ENCODE measurements around the gene RESP18.

- TF ChIP-seq USF2 (IDR thresholded peaks at IDR 0.05; ENCODE audit: low read depth, low read length) (no peak), ELK1 (IDR thresholded peaks at IDR 0.05; ENCODE audit: borderline replicate concordance, low read depth, low read length) (no peak), RFX5 (IDR thresholded peaks at IDR 0.05; ENCODE audit: low read depth, low read length) (no peak), POLR2A (IDR thresholded peaks at IDR 0.05; ENCODE audit: low read depth, low read length) (no peak)
- TF ChIP-seq, protein P1, sequence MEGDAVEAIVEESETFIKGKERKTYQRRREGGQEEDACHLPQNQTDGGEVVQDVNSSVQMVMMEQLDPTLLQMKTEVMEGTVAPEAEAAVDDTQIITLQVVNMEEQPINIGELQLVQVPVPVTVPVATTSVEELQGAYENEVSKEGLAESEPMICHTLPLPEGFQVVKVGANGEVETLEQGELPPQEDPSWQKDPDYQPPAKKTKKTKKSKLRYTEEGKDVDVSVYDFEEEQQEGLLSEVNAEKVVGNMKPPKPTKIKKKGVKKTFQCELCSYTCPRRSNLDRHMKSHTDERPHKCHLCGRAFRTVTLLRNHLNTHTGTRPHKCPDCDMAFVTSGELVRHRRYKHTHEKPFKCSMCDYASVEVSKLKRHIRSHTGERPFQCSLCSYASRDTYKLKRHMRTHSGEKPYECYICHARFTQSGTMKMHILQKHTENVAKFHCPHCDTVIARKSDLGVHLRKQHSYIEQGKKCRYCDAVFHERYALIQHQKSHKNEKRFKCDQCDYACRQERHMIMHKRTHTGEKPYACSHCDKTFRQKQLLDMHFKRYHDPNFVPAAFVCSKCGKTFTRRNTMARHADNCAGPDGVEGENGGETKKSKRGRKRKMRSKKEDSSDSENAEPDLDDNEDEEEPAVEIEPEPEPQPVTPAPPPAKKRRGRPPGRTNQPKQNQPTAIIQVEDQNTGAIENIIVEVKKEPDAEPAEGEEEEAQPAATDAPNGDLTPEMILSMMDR (conservative IDR thresholded peaks at IDR 0.05; ENCODE audit: low read depth, low read length), result no peak
Measured at GRCh38 chr2:219284501-219285372, 47.8 kb downstream of the RESP18 start.

Data from IMR-90 (cell line).